Measurements from ENCODE around the gene RICTOR.

DNA sequence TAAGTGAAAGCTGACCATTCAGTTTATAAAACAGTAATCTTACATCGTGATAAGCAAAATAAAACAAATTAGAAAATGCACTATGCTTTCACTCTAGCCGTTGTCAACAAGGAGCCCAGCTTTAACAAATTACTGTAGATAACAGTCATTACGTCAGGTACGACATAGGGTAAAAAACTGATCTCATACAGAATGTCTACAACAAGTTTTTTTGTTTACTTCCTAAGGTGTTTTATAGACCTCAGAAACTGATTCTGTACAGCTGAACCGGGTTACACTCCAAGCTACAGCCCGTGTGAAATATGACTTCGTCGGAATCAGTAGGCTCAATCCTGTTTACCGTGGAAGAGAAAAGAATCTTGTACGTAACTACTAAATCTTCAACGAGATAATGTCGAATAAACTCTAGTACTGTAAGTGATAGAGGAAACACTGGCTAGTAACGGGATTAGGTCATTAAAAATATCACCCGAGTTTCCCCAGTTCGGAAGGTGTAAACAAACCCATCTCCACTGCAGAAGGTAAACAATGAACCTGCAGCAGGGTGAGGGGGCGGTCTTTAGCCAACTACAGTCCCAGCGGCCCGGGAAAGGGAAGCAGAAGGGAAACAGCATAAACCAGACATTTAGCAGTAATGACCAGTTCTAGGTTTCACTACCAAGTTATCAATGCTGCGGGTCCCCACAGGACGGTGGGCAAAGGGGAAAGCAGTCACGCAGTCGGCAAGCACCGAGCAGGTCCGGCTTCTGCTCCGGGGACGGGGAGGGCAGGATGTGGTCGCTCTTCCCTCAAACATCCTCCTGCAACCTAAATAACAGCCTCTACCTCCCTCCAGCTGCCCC, 1.1 kb downstream of the RICTOR start:
- TF ChIP-seq, protein P1, sequence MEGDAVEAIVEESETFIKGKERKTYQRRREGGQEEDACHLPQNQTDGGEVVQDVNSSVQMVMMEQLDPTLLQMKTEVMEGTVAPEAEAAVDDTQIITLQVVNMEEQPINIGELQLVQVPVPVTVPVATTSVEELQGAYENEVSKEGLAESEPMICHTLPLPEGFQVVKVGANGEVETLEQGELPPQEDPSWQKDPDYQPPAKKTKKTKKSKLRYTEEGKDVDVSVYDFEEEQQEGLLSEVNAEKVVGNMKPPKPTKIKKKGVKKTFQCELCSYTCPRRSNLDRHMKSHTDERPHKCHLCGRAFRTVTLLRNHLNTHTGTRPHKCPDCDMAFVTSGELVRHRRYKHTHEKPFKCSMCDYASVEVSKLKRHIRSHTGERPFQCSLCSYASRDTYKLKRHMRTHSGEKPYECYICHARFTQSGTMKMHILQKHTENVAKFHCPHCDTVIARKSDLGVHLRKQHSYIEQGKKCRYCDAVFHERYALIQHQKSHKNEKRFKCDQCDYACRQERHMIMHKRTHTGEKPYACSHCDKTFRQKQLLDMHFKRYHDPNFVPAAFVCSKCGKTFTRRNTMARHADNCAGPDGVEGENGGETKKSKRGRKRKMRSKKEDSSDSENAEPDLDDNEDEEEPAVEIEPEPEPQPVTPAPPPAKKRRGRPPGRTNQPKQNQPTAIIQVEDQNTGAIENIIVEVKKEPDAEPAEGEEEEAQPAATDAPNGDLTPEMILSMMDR (conservative IDR thresholded peaks at IDR 0.05; ENCODE audit: low read depth, low read length) = 0 out of 2 replicates have a peak, but pooled peaks have one; percentile 18
- TF ChIP-seq EZH2phosphoT487 (IDR thresholded peaks at IDR 0.05; ENCODE audit: borderline replicate concordance, low read length) (no peak), EZH2 (IDR thresholded peaks at IDR 0.05; ENCODE audit: low read length, unreplicated experiment) (no peak)

Data from PC-3 (cell line).